ENCODE data around the gene SCYL2. TPM values are rescaled to one million over a fixed set of nuclear protein-coding genes. Genes with fewer than 3 reads are reported as not detected.

Gene SCYL2
- total and polyA plus RNA-seq, 10 of the 15 experiments (the other 5 are each of a cell fraction or from before 2014, with no cell fraction given) = 5.4 to 34.3 (median 26.9) TPM

DNA sequence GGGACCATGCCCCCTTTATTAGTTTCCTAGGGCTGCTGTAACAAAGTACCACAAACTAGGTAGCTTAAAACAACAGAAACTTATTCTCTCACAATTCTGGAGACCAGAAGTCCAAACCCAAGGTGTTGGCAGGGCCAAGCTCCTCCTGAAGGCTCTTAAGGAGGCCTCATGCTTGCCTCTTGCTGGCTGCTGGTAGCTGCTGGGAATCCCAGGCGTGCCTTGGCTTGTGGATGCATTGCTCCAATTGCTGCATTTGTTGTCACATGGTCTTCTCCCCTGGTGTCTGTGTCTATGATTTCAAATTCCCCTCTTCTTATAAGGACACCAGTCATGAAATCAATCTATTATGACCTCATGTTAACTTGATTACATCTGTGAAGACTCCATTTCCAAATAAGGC lies 101.1 kb downstream of the SCYL2 start:
- Histone ChIP-seq H3K4me2 (ENCODE audit: control insufficient read depth, insufficient read depth) (no peak overlapping the region), H3K4me1 (ENCODE audit: control insufficient read depth, insufficient read depth, low read length) (no peaks in the 10 kb centered on the region), H3K27ac (ENCODE audit: control insufficient read depth, insufficient read depth) (no peak overlapping the region), H3K36me3 (ENCODE audit: control insufficient read depth in 2 of 2, insufficient read depth in 2 of 2, low read length in 1 of 2) (no peaks in the 10 kb centered on the region), H3K4me3 (no peak overlapping the region), H3K9ac (ENCODE audit: control insufficient read depth, insufficient read depth, low read length) (no peak overlapping the region), H2AFZ (ENCODE audit: control insufficient read depth, low read depth, low read length) (no peak overlapping the region), H4K20me1 (ENCODE audit: control insufficient read depth, insufficient read depth) (no peaks in the 10 kb centered on the region), H3K79me2 (ENCODE audit: control insufficient read depth, insufficient read depth, low read length) (no peaks in the 10 kb centered on the region), H3K9me3 (replicated peaks; ENCODE audit: control insufficient read depth, insufficient read depth, low read length) (no peaks in the 10 kb centered on the region), H3K27me3 (replicated peaks in 1 of 2; ENCODE audit: control insufficient read depth in 2 of 2, insufficient read depth in 2 of 2, low read length in 1 of 2) (no peaks in the 10 kb centered on the region)
- SMC1A ChIA-PET (ENCODE audit: uncharacterized antibody, unreplicated experiment) = interaction anchor here (0.6 kb wide), 1 partner anchor 109 kb away, joined by 3 read pairs; no protein-coding TSS in a partner anchor
- ATAC-seq (no peak), FAIRE-seq (no peak), DNase-seq (ENCODE audit: low read depth, low spot score) (no peak)
- intact Hi-C loops (cut with micrococcal nuclease; ENCODE audit: unreplicated experiment) (no loop called here), in situ Hi-C loops (cut with MboI) (no loop called here)
- CTCF ChIA-PET = interaction anchor here (0.6 kb wide), 1 partner anchor 47 kb away, joined by 3 read pairs; no protein-coding TSS in a partner anchor
- POLR2A ChIA-PET = no interaction called here
- 5% methylated on average over 1 of the region's 1 CpG for WGBS (ENCODE audit: insufficient coverage, insufficient replicate concordance, low lambda C conversion rate, missing lambda C conversion rate)
- BruUV-seq (replicated peaks) = no TSS peak
- TF ChIP-seq, protein P1, sequence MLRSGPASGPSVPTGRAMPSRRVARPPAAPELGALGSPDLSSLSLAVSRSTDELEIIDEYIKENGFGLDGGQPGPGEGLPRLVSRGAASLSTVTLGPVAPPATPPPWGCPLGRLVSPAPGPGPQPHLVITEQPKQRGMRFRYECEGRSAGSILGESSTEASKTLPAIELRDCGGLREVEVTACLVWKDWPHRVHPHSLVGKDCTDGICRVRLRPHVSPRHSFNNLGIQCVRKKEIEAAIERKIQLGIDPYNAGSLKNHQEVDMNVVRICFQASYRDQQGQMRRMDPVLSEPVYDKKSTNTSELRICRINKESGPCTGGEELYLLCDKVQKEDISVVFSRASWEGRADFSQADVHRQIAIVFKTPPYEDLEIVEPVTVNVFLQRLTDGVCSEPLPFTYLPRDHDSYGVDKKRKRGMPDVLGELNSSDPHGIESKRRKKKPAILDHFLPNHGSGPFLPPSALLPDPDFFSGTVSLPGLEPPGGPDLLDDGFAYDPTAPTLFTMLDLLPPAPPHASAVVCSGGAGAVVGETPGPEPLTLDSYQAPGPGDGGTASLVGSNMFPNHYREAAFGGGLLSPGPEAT (IDR thresholded peaks at IDR 0.05; ENCODE audit: low read depth) = no peak
- TF ChIP-seq CEBPB (IDR thresholded peaks at IDR 0.05; ENCODE audit: borderline replicate concordance in 1 of 2, low read depth in 2 of 2, low read length in 2 of 2) = no peak
- TF ChIP-seq MYB (IDR thresholded peaks at IDR 0.05; ENCODE audit: borderline replicate concordance, low read depth, low read length) = no peak
- TF ChIP-seq ESRRA (IDR thresholded peaks at IDR 0.05; ENCODE audit: low read length) = no peak
- no peak for TF ChIP-seq CREB1 (IDR thresholded peaks at IDR 0.05; ENCODE audit: low read depth)
- TF ChIP-seq, protein P2, sequence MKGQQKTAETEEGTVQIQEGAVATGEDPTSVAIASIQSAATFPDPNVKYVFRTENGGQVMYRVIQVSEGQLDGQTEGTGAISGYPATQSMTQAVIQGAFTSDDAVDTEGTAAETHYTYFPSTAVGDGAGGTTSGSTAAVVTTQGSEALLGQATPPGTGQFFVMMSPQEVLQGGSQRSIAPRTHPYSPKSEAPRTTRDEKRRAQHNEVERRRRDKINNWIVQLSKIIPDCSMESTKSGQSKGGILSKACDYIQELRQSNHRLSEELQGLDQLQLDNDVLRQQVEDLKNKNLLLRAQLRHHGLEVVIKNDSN (IDR thresholded peaks at IDR 0.05; ENCODE audit: borderline replicate concordance, extremely low read length, insufficient read depth, low read depth, low read length) = no peak
- RAD21 ChIA-PET (ENCODE audit: unreplicated experiment) = no interaction called here

Measured in GM12878 (cell line).